ENCODE data around the gene KANK3. TPM values are rescaled to one million over a fixed set of nuclear protein-coding genes. Genes with fewer than 3 reads are reported as not detected.

KANK3 gene
- total and polyA plus RNA-seq, 9 of the 15 experiments (the other 6 are each of a cell fraction or from before 2014, with no cell fraction given), result 0.03 to 0.40 (median 0.08) TPM; not detected in 6

DNA sequence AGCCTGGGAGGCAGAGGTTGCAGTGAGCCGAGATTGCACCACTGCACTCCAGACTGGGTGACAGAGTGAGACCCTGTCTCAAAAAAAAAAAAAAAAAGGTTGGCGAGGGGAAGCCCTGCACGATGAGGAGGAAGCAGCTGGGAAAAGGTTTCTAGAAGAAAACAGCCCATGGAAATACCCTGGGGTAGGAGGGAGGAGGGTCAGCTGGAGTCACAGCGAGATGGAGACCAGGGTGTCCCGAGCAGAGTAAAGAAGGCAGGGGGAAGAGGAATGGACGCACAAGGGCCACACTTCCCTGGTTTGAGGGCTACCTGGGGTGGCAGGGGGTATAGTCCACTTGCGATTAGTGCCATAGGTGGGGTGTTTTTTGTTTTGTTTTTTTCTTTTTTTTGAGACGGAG lies 6.4 kb downstream of the KANK3 start (continued):
- TF ChIP-seq, protein P1, sequence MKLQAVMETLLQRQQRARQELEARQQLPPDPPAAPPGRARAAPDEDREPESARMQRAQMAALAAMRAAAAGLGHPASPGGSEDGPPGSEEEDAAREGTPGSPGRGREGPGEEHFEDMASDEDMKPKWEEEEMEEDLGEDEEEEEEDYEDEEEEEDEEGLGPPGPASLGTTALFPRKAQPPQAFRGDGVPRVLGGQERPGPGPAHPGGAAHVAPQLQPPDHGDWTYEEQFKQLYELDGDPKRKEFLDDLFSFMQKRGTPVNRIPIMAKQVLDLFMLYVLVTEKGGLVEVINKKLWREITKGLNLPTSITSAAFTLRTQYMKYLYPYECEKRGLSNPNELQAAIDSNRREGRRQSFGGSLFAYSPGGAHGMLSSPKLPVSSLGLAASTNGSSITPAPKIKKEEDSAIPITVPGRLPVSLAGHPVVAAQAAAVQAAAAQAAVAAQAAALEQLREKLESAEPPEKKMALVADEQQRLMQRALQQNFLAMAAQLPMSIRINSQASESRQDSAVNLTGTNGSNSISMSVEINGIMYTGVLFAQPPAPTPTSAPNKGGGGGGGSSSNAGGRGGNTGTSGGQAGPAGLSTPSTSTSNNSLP (IDR thresholded peaks at IDR 0.05; ENCODE audit: borderline replicate concordance, low read depth, low read length), result no peak
- TF ChIP-seq ZNF436 (CRISPR knock-in tag; IDR thresholded peaks at IDR 0.05) (no peak), DIDO1 (tag; IDR thresholded peaks at IDR 0.05; ENCODE audit: low read depth) (no peak), MTA2 (IDR thresholded peaks at IDR 0.05; ENCODE audit: low read depth) (no peak), DPF2 (IDR thresholded peaks at IDR 0.05) (no peak), MYC (IDR thresholded peaks at IDR 0.05; ENCODE audit: low read depth, low read length) (no peak), MYC (CRISPR knock-in tag; IDR thresholded peaks at IDR 0.05; ENCODE audit: borderline replicate concordance, low read depth) (no peak), FOXP1 (CRISPR knock-in tag; IDR thresholded peaks at IDR 0.05) (no peak)

DNA sequence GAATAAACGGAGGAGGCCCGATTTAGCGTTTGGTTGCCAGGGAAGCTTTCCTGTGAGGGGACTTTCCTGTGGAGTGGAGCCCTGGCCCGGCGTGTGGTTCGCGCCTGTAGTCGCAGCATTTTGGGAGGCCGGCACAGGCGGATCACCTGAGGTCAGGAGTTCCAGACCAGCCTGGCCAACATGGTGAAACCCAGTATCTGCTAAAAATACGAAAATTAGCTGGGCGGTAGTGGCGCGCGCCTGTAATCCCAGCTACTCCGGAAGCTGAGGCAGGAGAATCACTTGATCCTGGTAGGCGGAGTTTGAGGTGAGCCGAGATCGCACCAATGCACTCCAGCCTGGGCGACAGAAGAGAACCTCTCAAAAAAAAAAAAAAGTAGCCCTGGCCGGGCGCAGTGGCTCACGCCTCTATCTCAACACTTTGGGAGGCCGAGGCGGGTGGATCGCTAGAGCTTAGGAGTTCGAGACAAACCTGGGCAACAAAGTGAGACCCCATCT lies 6.9 kb downstream of the KANK3 start:
- no peak overlapping the region for H2AFZ ChIP-seq (ENCODE audit: low read depth, low read length)
- H3K9ac ChIP-seq (ENCODE audit: insufficient read depth in 1 of 2, low read depth in 2 of 2, low read length in 2 of 2), result no peak overlapping the region; a peak in 1 of 4 replicates
- H3K4me3 ChIP-seq, result no peak overlapping the region
- POLR2A ChIA-PET, result interaction anchor here (0.6 to 3.8 kb wide), 6 partner anchors 8 to 67 kb away, joined by 3 to 34 read pairs (median 4); partner anchors contain the start of genes NDUFA7 and RPS28
- H3K79me2 ChIP-seq (ENCODE audit: control insufficient read depth, insufficient read depth, low read length), result no peaks in the 10 kb centered on the region
- TF ChIP-seq ZKSCAN1 (IDR thresholded peaks at IDR 0.05; ENCODE audit: low read depth, low read length) (0 out of 2 replicates have a peak, but pooled peaks have one; percentile 6), NFIX (CRISPR knock-in tag; IDR thresholded peaks at IDR 0.05; ENCODE audit: low read depth) (no peak)
- no peak for ATAC-seq
- intact Hi-C loops (cut with micrococcal nuclease), result no loop called here
- H4K20me1 ChIP-seq (replicated peaks; ENCODE audit: control insufficient read depth, insufficient read depth, low read length), result no peaks in the 10 kb centered on the region
- H3K4me2 ChIP-seq (ENCODE audit: insufficient read depth, low read length), result no peak overlapping the region
- CTCF ChIA-PET (ENCODE audit: low intra/inter-chr PET ratio), result interaction anchor here (0.7 kb wide), 1 partner anchor 17 kb away, joined by 3 read pairs; no protein-coding TSS in a partner anchor
- H3K27ac ChIP-seq (ENCODE audit: extremely low read depth, low read depth, low read length), result no peak overlapping the region
- peaks cover 13 to 36% of the 10 kb centered on the region in 2 experiments; a peak in 4 of 5 replicates for H3K27me3 ChIP-seq (ENCODE audit: control insufficient read depth in 2 of 2, insufficient read depth in 2 of 2, low read length in 2 of 2)
- no peaks in the 10 kb centered on the region for H3K9me1 ChIP-seq (ENCODE audit: control insufficient read depth, insufficient read depth, low read length)
- DNase-seq (ENCODE audit: extremely low read depth in 1 of 4, low spot score in 3 of 4), result peak in 1 of 4 experiments; percentile 3
- peaks cover 0 to 42% of the 10 kb centered on the region in 2 experiments; a peak in 3 of 5 replicates for H3K4me1 ChIP-seq (replicated peaks in 1 of 2; ENCODE audit: control insufficient read depth in 2 of 2, insufficient read depth in 2 of 2, low read length in 2 of 2)
- no peaks in the 10 kb centered on the region for H3K9me3 ChIP-seq (replicated peaks; ENCODE audit: control insufficient read depth, insufficient read depth, low read depth, low read length)
- WGBS (ENCODE audit: insufficient coverage, low coverage, missing lambda C conversion rate), result 7% methylated on average over 20 of the region's 27 CpGs
- no peaks in the 10 kb centered on the region for H3K36me3 ChIP-seq (ENCODE audit: control insufficient read depth, insufficient read depth, low read length)
- FAIRE-seq, result no peak
- no TSS peak for BruUV-seq (replicated peaks)
- in situ Hi-C loops (cut with MboI), result no loop called here

Measured in K562 (cell line).